ENCODE measurements around the gene MELK.

Gene MELK

GRCh38 chr9:36584620-36585460 lies 12.1 kb downstream of the MELK start:
- DNase-seq, result no peak

- DNase-seq, result no peak
These were observed 17.5 kb downstream of the MELK start for GRCh38 chr9:36590231-36590630.

GRCh38 chr9:36592801-36593583 lies 20.3 kb downstream of the MELK start:
- no peak for DNase-seq

- DNase-seq, result no peak
These were observed 21.5 kb downstream of the MELK start for GRCh38 chr9:36594213-36594612.

- DNase-seq, result no peak
These were observed 24.9 kb downstream of the MELK start for GRCh38 chr9:36597412-36598178.

GRCh38 chr9:36598273-36598672 lies 25.6 kb downstream of the MELK start:
- DNase-seq, result no peak

- no peak for DNase-seq
These were observed 30.3 kb downstream of the MELK start for GRCh38 chr9:36603006-36603405.

GRCh38 chr9:36609306-36609705 lies 36.6 kb downstream of the MELK start:
- DNase-seq, result no peak

- no peak for DNase-seq
These were observed 49.4 kb downstream of the MELK start for GRCh38 chr9:36622121-36622520.

- no peak for DNase-seq
These were observed 50.6 kb downstream of the MELK start for GRCh38 chr9:36623280-36623679.

- no peak for DNase-seq
These were observed 52.4 kb downstream of the MELK start for GRCh38 chr9:36625006-36625615.

GRCh38 chr9:36632892-36633291 lies 60.2 kb downstream of the MELK start:
- no peak for DNase-seq

- no peak for DNase-seq
These were observed 65.0 kb downstream of the MELK start for GRCh38 chr9:36637491-36638270.

GRCh38 chr9:36640771-36641381 lies 68.2 kb downstream of the MELK start:
- DNase-seq, result no peak

GRCh38 chr9:36642817-36643216 lies 70.1 kb downstream of the MELK start:
- no peak for DNase-seq

GRCh38 chr9:36656842-36657241 lies 84.1 kb downstream of the MELK start:
- DNase-seq, result no peak

GRCh38 chr9:36659500-36659899 lies 86.8 kb downstream of the MELK start:
- no peak for DNase-seq

GRCh38 chr9:36664806-36665205 lies 92.1 kb downstream of the MELK start:
- no peak for DNase-seq

GRCh38 chr9:36665387-36665786 lies 92.7 kb downstream of the MELK start:
- DNase-seq, result no peak

GRCh38 chr9:36665921-36666431 lies 93.3 kb downstream of the MELK start:
- no peak for DNase-seq

- DNase-seq, result no peak
These were observed 98.9 kb downstream of the MELK start for GRCh38 chr9:36671561-36671960.
